ENCODE data around the gene KCNT2. TPM values are rescaled to one million over a fixed set of nuclear protein-coding genes. Genes with fewer than 3 reads are reported as not detected.

The KCNT2 gene
- total RNA-seq, 2 experiments from 2014 or later = not detected

GRCh38 chr1:196454792-196455191, 153.4 kb downstream of the KCNT2 start:
- Mint-ChIP-seq H3K27ac (no peak overlapping the region), H3K36me3 (ENCODE audit: low read depth) (no peaks in the 10 kb centered on the region), H3K9me3 (no peaks in the 10 kb centered on the region), H3K27me3 (ENCODE audit: low read depth) (no peaks in the 10 kb centered on the region), H3K4me1 (ENCODE audit: low read depth) (no peaks in the 10 kb centered on the region), H3K4me3 (no peak overlapping the region)
- CTCF ChIA-PET = no interaction called here
- no peak for DNase-seq
- intact Hi-C loops (cut with micrococcal nuclease) = no loop called here

- Mint-ChIP-seq H3K27ac (no peak overlapping the region), H3K27me3 (ENCODE audit: low read depth) (no peaks in the 10 kb centered on the region), H3K9me3 (no peaks in the 10 kb centered on the region), H3K36me3 (ENCODE audit: low read depth) (no peaks in the 10 kb centered on the region), H3K4me3 (no peak overlapping the region), H3K4me1 (ENCODE audit: low read depth) (no peaks in the 10 kb centered on the region)
- CTCF ChIA-PET = no interaction called here
- intact Hi-C loops (cut with micrococcal nuclease) = no loop called here
- DNase-seq = no peak
These were observed 157.1 kb downstream of the KCNT2 start for GRCh38 chr1:196451103-196451502.

GRCh38 chr1:196450143-196451095, 157.8 kb downstream of the KCNT2 start:
- no peak overlapping the region for H3K27ac Mint-ChIP-seq
- no peaks in the 10 kb centered on the region for H3K9me3 Mint-ChIP-seq
- CTCF ChIA-PET = no interaction called here
- intact Hi-C loops (cut with micrococcal nuclease) = no loop called here
- no peak for DNase-seq
- H3K4me1 Mint-ChIP-seq (ENCODE audit: low read depth) = no peaks in the 10 kb centered on the region
- no peak overlapping the region for H3K4me3 Mint-ChIP-seq
- H3K27me3 Mint-ChIP-seq (ENCODE audit: low read depth) = no peaks in the 10 kb centered on the region
- H3K36me3 Mint-ChIP-seq (ENCODE audit: low read depth) = no peaks in the 10 kb centered on the region

- Mint-ChIP-seq H3K27ac (no peak overlapping the region), H3K4me1 (ENCODE audit: low read depth) (no peaks in the 10 kb centered on the region), H3K9me3 (no peaks in the 10 kb centered on the region), H3K36me3 (ENCODE audit: low read depth) (no peaks in the 10 kb centered on the region), H3K4me3 (no peak overlapping the region), H3K27me3 (ENCODE audit: low read depth) (no peaks in the 10 kb centered on the region)
- intact Hi-C loops (cut with micrococcal nuclease) = no loop called here
- no peak for DNase-seq
- CTCF ChIA-PET = interaction anchor here (0.6 kb wide), 1 partner anchor 62 kb away, joined by 3 read pairs; no protein-coding TSS in a partner anchor
These were observed 158.8 kb downstream of the KCNT2 start for GRCh38 chr1:196449460-196449859.

GRCh38 chr1:196445775-196446174, 162.5 kb downstream of the KCNT2 start:
- no peak overlapping the region for H3K4me3 Mint-ChIP-seq
- no peak for DNase-seq
- no peaks in the 10 kb centered on the region for H3K27me3 Mint-ChIP-seq (ENCODE audit: low read depth)
- intact Hi-C loops (cut with micrococcal nuclease) = no loop called here
- no peaks in the 10 kb centered on the region for H3K4me1 Mint-ChIP-seq (ENCODE audit: low read depth)
- no peaks in the 10 kb centered on the region for H3K36me3 Mint-ChIP-seq (ENCODE audit: low read depth)
- H3K9me3 Mint-ChIP-seq = peaks cover 3% of the 10 kb centered on the region
- no peak overlapping the region for H3K27ac Mint-ChIP-seq
- CTCF ChIA-PET = no interaction called here

GRCh38 chr1:196444634-196445033, 163.6 kb downstream of the KCNT2 start:
- Mint-ChIP-seq H3K27me3 (ENCODE audit: low read depth) (no peaks in the 10 kb centered on the region), H3K9me3 (peaks cover 3% of the 10 kb centered on the region), H3K36me3 (ENCODE audit: low read depth) (no peaks in the 10 kb centered on the region), H3K4me3 (no peak overlapping the region), H3K27ac (no peak overlapping the region), H3K4me1 (ENCODE audit: low read depth) (no peaks in the 10 kb centered on the region)
- intact Hi-C loops (cut with micrococcal nuclease) = no loop called here
- no peak for DNase-seq
- CTCF ChIA-PET = no interaction called here

- intact Hi-C loops (cut with micrococcal nuclease) = no loop called here
- no peak for DNase-seq
- no peak overlapping the region for H3K4me3 Mint-ChIP-seq
- H3K9me3 Mint-ChIP-seq = peaks cover 3% of the 10 kb centered on the region
- H3K4me1 Mint-ChIP-seq (ENCODE audit: low read depth) = no peaks in the 10 kb centered on the region
- H3K27me3 Mint-ChIP-seq (ENCODE audit: low read depth) = no peaks in the 10 kb centered on the region
- CTCF ChIA-PET = no interaction called here
- no peaks in the 10 kb centered on the region for H3K36me3 Mint-ChIP-seq (ENCODE audit: low read depth)
- H3K27ac Mint-ChIP-seq = no peak overlapping the region
These were observed 165.9 kb downstream of the KCNT2 start for GRCh38 chr1:196442366-196442765.

GRCh38 chr1:196440711-196441110, 167.5 kb downstream of the KCNT2 start:
- CTCF ChIA-PET = no interaction called here
- intact Hi-C loops (cut with micrococcal nuclease) = no loop called here
- Mint-ChIP-seq H3K4me3 (no peak overlapping the region), H3K4me1 (ENCODE audit: low read depth) (no peaks in the 10 kb centered on the region), H3K27me3 (ENCODE audit: low read depth) (no peaks in the 10 kb centered on the region), H3K27ac (no peak overlapping the region), H3K36me3 (ENCODE audit: low read depth) (no peaks in the 10 kb centered on the region), H3K9me3 (peaks cover 3% of the 10 kb centered on the region)
- DNase-seq = no peak

- no peak overlapping the region for H3K4me3 Mint-ChIP-seq
- DNase-seq = no peak
- H3K4me1 Mint-ChIP-seq (ENCODE audit: low read depth) = no peaks in the 10 kb centered on the region
- CTCF ChIA-PET = no interaction called here
- intact Hi-C loops (cut with micrococcal nuclease) = no loop called here
- H3K36me3 Mint-ChIP-seq (ENCODE audit: low read depth) = no peaks in the 10 kb centered on the region
- H3K27me3 Mint-ChIP-seq (ENCODE audit: low read depth) = no peaks in the 10 kb centered on the region
- peaks cover 3% of the 10 kb centered on the region for H3K9me3 Mint-ChIP-seq
- no peak overlapping the region for H3K27ac Mint-ChIP-seq
These were observed 169.9 kb downstream of the KCNT2 start for GRCh38 chr1:196438329-196438728.

GRCh38 chr1:196437671-196438070, 170.6 kb downstream of the KCNT2 start:
- no peaks in the 10 kb centered on the region for H3K27me3 Mint-ChIP-seq (ENCODE audit: low read depth)
- H3K27ac Mint-ChIP-seq = no peak overlapping the region
- peaks cover 3% of the 10 kb centered on the region for H3K9me3 Mint-ChIP-seq
- DNase-seq = no peak
- no peaks in the 10 kb centered on the region for H3K36me3 Mint-ChIP-seq (ENCODE audit: low read depth)
- no peak overlapping the region for H3K4me3 Mint-ChIP-seq
- intact Hi-C loops (cut with micrococcal nuclease) = no loop called here
- no peaks in the 10 kb centered on the region for H3K4me1 Mint-ChIP-seq (ENCODE audit: low read depth)
- CTCF ChIA-PET = no interaction called here

- H3K27ac Mint-ChIP-seq = no peak overlapping the region
- intact Hi-C loops (cut with micrococcal nuclease) = no loop called here
- H3K27me3 Mint-ChIP-seq (ENCODE audit: low read depth) = no peaks in the 10 kb centered on the region
- H3K9me3 Mint-ChIP-seq = no peaks in the 10 kb centered on the region
- H3K4me3 Mint-ChIP-seq = no peak overlapping the region
- H3K4me1 Mint-ChIP-seq (ENCODE audit: low read depth) = no peaks in the 10 kb centered on the region
- no peak for DNase-seq
- H3K36me3 Mint-ChIP-seq (ENCODE audit: low read depth) = no peaks in the 10 kb centered on the region
- CTCF ChIA-PET = no interaction called here
These were observed 175.2 kb downstream of the KCNT2 start for GRCh38 chr1:196433000-196433399.

GRCh38 chr1:196427976-196428734, 180.1 kb downstream of the KCNT2 start:
- Mint-ChIP-seq H3K27me3 (ENCODE audit: low read depth) (no peaks in the 10 kb centered on the region), H3K36me3 (ENCODE audit: low read depth) (no peaks in the 10 kb centered on the region), H3K27ac (no peak overlapping the region), H3K4me1 (ENCODE audit: low read depth) (no peaks in the 10 kb centered on the region), H3K9me3 (no peaks in the 10 kb centered on the region), H3K4me3 (no peak overlapping the region)
- intact Hi-C loops (cut with micrococcal nuclease) = no loop called here
- DNase-seq = no peak
- CTCF ChIA-PET = no interaction called here

GRCh38 chr1:196425513-196425912, 182.7 kb downstream of the KCNT2 start:
- H3K27me3 Mint-ChIP-seq (ENCODE audit: low read depth) = no peaks in the 10 kb centered on the region

More at GRCh38 chr1:196425513-196425912, 182.7 kb downstream of the KCNT2 start:
- CTCF ChIA-PET = no interaction called here
- Mint-ChIP-seq H3K4me3 (no peak overlapping the region), H3K36me3 (ENCODE audit: low read depth) (no peaks in the 10 kb centered on the region), H3K9me3 (no peaks in the 10 kb centered on the region), H3K27ac (no peak overlapping the region), H3K4me1 (ENCODE audit: low read depth) (no peaks in the 10 kb centered on the region)
- DNase-seq = no peak
- intact Hi-C loops (cut with micrococcal nuclease) = no loop called here
